ENCODE measurements around the gene FUT2.

The FUT2 gene

GRCh38 chr19:48670699-48671445 lies 24.9 kb upstream of the FUT2 start:
- peak in 1 of 3 donors; percentile 21 for DNase-seq
- no peaks in the 10 kb centered on the region for H3K9me3 ChIP-seq (ENCODE audit: control extremely low read depth in 1 of 5, control insufficient read depth in 4 of 5, insufficient read depth in 2 of 5, low read depth in 1 of 5, low read length in 4 of 5)
- H3K36me3 ChIP-seq (ENCODE audit: control insufficient read depth in 4 of 4, insufficient read depth in 4 of 4, low read length in 3 of 4): no peaks in the 10 kb centered on the region
- H3K4me1 ChIP-seq (ENCODE audit: control extremely low read depth in 1 of 4, control insufficient read depth in 4 of 4, insufficient read depth in 4 of 4, low read length in 3 of 4): peaks cover 0 to 6% (median 0%) of the 10 kb centered on the region in 4 experiments
- CTCF ChIA-PET: interaction anchor here (1.0 kb wide), 1 partner anchor 25 kb away, joined by 4 read pairs; the partner anchor contains the start of gene CA11
- POLR2A ChIA-PET: interaction anchor here (0.6 kb wide), 1 partner anchor 153 kb away, joined by 3 read pairs; no protein-coding TSS in a partner anchor
- no peak overlapping the region for H3K4me3 ChIP-seq (ENCODE audit: control insufficient read depth in 1 of 7, extremely low read depth in 1 of 7, insufficient read depth in 4 of 7, low read depth in 2 of 7, low read length in 6 of 7)
- H3K27ac ChIP-seq (ENCODE audit: insufficient read depth in 1 of 2, low read depth in 1 of 2, low read length in 2 of 2, poor library complexity in 1 of 2, severe bottlenecking in 2 of 2): no peak overlapping the region
- WGBS (ENCODE audit: insufficient coverage): 96% methylated on average over 16 of the region's 21 CpGs
- H3K27me3 ChIP-seq (replicated peaks in 2 of 5; ENCODE audit: control insufficient read depth in 4 of 5, insufficient read depth in 5 of 5, low read length in 4 of 5): peaks cover 0 to 2% (median 0%) of the 10 kb centered on the region in 5 experiments

GRCh38 chr19:48671446-48671995 lies 24.2 kb upstream of the FUT2 start:
- peaks cover 0 to 2% (median 0%) of the 10 kb centered on the region in 5 experiments for H3K27me3 ChIP-seq (replicated peaks in 2 of 5; ENCODE audit: control insufficient read depth in 4 of 5, insufficient read depth in 5 of 5, low read length in 4 of 5)
- H3K4me3 ChIP-seq (ENCODE audit: control insufficient read depth in 1 of 7, extremely low read depth in 1 of 7, insufficient read depth in 4 of 7, low read depth in 2 of 7, low read length in 6 of 7): no peak overlapping the region
- H3K36me3 ChIP-seq (ENCODE audit: control insufficient read depth in 4 of 4, insufficient read depth in 4 of 4, low read length in 3 of 4): no peaks in the 10 kb centered on the region
- H3K9me3 ChIP-seq (ENCODE audit: control extremely low read depth in 1 of 5, control insufficient read depth in 4 of 5, insufficient read depth in 2 of 5, low read depth in 1 of 5, low read length in 4 of 5): no peaks in the 10 kb centered on the region
- no peak overlapping the region for H3K27ac ChIP-seq (ENCODE audit: insufficient read depth in 1 of 2, low read depth in 1 of 2, low read length in 2 of 2, poor library complexity in 1 of 2, severe bottlenecking in 2 of 2)
- WGBS (ENCODE audit: insufficient coverage): 100% methylated on average over 4 of the region's 10 CpGs
- POLR2A ChIA-PET: interaction anchor here (0.6 kb wide), 1 partner anchor 152 kb away, joined by 3 read pairs; no protein-coding TSS in a partner anchor
- CTCF ChIA-PET: interaction anchor here (1.0 kb wide), 1 partner anchor 26 kb away, joined by 4 read pairs; the partner anchor contains the start of gene CA11
- no peak for DNase-seq
- H3K4me1 ChIP-seq (ENCODE audit: control extremely low read depth in 1 of 4, control insufficient read depth in 4 of 4, insufficient read depth in 4 of 4, low read length in 3 of 4): peaks cover 0 to 6% (median 0%) of the 10 kb centered on the region in 4 experiments

GRCh38 chr19:48672994-48673393 lies 22.8 kb upstream of the FUT2 start, which contains the start of gene NTN5:
NTN5 (minus strand) TSS chr19:48673017; CDS start chr19:48670986, 2,031 bp downstream.
- POLR2A ChIA-PET: no interaction called here

GRCh38 chr19:48673436-48674100 lies 22.2 kb upstream of the FUT2 start:
- Histone ChIP-seq H3K27ac (ENCODE audit: insufficient read depth in 1 of 2, low read depth in 1 of 2, low read length in 2 of 2, poor library complexity in 1 of 2, severe bottlenecking in 2 of 2) (no peak overlapping the region), H3K4me1 (ENCODE audit: control extremely low read depth in 1 of 4, control insufficient read depth in 4 of 4, insufficient read depth in 4 of 4, low read length in 3 of 4) (peaks cover 0 to 6% (median 0%) of the 10 kb centered on the region in 4 experiments), H3K27me3 (replicated peaks in 2 of 5; ENCODE audit: control insufficient read depth in 4 of 5, insufficient read depth in 5 of 5, low read length in 4 of 5) (peaks cover 0 to under 1% (median 0%) of the 10 kb centered on the region in 5 experiments), H3K9me3 (ENCODE audit: control extremely low read depth in 1 of 5, control insufficient read depth in 4 of 5, insufficient read depth in 2 of 5, low read depth in 1 of 5, low read length in 4 of 5) (no peaks in the 10 kb centered on the region), H3K4me3 (ENCODE audit: control insufficient read depth in 1 of 7, extremely low read depth in 1 of 7, insufficient read depth in 4 of 7, low read depth in 2 of 7, low read length in 6 of 7) (no peak overlapping the region), H3K36me3 (ENCODE audit: control insufficient read depth in 4 of 4, insufficient read depth in 4 of 4, low read length in 3 of 4) (no peaks in the 10 kb centered on the region)
- POLR2A ChIA-PET: no interaction called here
- CTCF ChIA-PET: interaction anchor here (0.9 to 4.5 kb wide), 12 partner anchors 13 to 168 kb away, joined by 3 to 40 read pairs (median 7); partner anchors contain the start of gene CA11
- DNase-seq: no peak
- WGBS (ENCODE audit: insufficient coverage): 82% methylated on average over 24 of the region's 25 CpGs

More at GRCh38 chr19:48672994-48673393, 22.8 kb upstream of the FUT2 start, which contains the start of gene NTN5:
- no peak within 1 kb of the TSS for H3K4me3 ChIP-seq (ENCODE audit: control insufficient read depth in 1 of 7, extremely low read depth in 1 of 7, insufficient read depth in 4 of 7, low read depth in 2 of 7, low read length in 6 of 7)
- H3K36me3 ChIP-seq (ENCODE audit: control insufficient read depth in 4 of 4, insufficient read depth in 4 of 4, low read length in 3 of 4): no peaks in the 10 kb centered on the region
- no peak for DNase-seq
- peaks cover 0 to 2% (median 0%) of the 10 kb centered on the region in 5 experiments for H3K27me3 ChIP-seq (replicated peaks in 2 of 5; ENCODE audit: control insufficient read depth in 4 of 5, insufficient read depth in 5 of 5, low read length in 4 of 5)
- CTCF ChIA-PET: interaction anchor here (0.9 to 3.3 kb wide), 3 partner anchors 40 to 169 kb away, joined by 3 to 16 read pairs (median 4); no protein-coding TSS in a partner anchor
- 75% methylated on average over 18 of the region's 25 CpGs for WGBS (ENCODE audit: insufficient coverage)
- H3K4me1 ChIP-seq (ENCODE audit: control extremely low read depth in 1 of 4, control insufficient read depth in 4 of 4, insufficient read depth in 4 of 4, low read length in 3 of 4): peaks cover 0 to 6% (median 0%) of the 10 kb centered on the region in 4 experiments
- H3K27ac ChIP-seq (ENCODE audit: insufficient read depth in 1 of 2, low read depth in 1 of 2, low read length in 2 of 2, poor library complexity in 1 of 2, severe bottlenecking in 2 of 2): no peak within 1 kb of the TSS
- no peaks in the 10 kb centered on the region for H3K9me3 ChIP-seq (ENCODE audit: control extremely low read depth in 1 of 5, control insufficient read depth in 4 of 5, insufficient read depth in 2 of 5, low read depth in 1 of 5, low read length in 4 of 5)

GRCh38 chr19:48674216-48674809 lies 21.5 kb upstream of the FUT2 start:
- H3K27me3 ChIP-seq (replicated peaks in 2 of 5; ENCODE audit: control insufficient read depth in 4 of 5, insufficient read depth in 5 of 5, low read length in 4 of 5): no peaks in the 10 kb centered on the region
- no peak for DNase-seq
- H3K27ac ChIP-seq (ENCODE audit: insufficient read depth in 1 of 2, low read depth in 1 of 2, low read length in 2 of 2, poor library complexity in 1 of 2, severe bottlenecking in 2 of 2): no peak overlapping the region
- peaks cover 0 to 6% (median 0%) of the 10 kb centered on the region in 4 experiments for H3K4me1 ChIP-seq (ENCODE audit: control extremely low read depth in 1 of 4, control insufficient read depth in 4 of 4, insufficient read depth in 4 of 4, low read length in 3 of 4)
- H3K9me3 ChIP-seq (ENCODE audit: control extremely low read depth in 1 of 5, control insufficient read depth in 4 of 5, insufficient read depth in 2 of 5, low read depth in 1 of 5, low read length in 4 of 5): no peaks in the 10 kb centered on the region
- H3K4me3 ChIP-seq (ENCODE audit: control insufficient read depth in 1 of 7, extremely low read depth in 1 of 7, insufficient read depth in 4 of 7, low read depth in 2 of 7, low read length in 6 of 7): no peak overlapping the region
- H3K36me3 ChIP-seq (ENCODE audit: control insufficient read depth in 4 of 4, insufficient read depth in 4 of 4, low read length in 3 of 4): no peaks in the 10 kb centered on the region
- CTCF ChIA-PET: interaction anchor here (0.8 to 4.5 kb wide), 22 partner anchors 10 to 168 kb away, joined by 3 to 40 read pairs (median 5); partner anchors contain the start of gene CA11
- WGBS (ENCODE audit: insufficient coverage): 91% methylated on average over 12 of the region's 19 CpGs
- POLR2A ChIA-PET: no interaction called here

- Histone ChIP-seq H3K4me3 (ENCODE audit: control insufficient read depth in 1 of 7, extremely low read depth in 1 of 7, insufficient read depth in 4 of 7, low read depth in 2 of 7, low read length in 6 of 7) (no peak overlapping the region), H3K9me3 (ENCODE audit: control extremely low read depth in 1 of 5, control insufficient read depth in 4 of 5, insufficient read depth in 2 of 5, low read depth in 1 of 5, low read length in 4 of 5) (no peaks in the 10 kb centered on the region), H3K4me1 (ENCODE audit: control extremely low read depth in 1 of 4, control insufficient read depth in 4 of 4, insufficient read depth in 4 of 4, low read length in 3 of 4) (peaks cover 0 to 6% (median 0%) of the 10 kb centered on the region in 4 experiments), H3K27ac (ENCODE audit: insufficient read depth in 1 of 2, low read depth in 1 of 2, low read length in 2 of 2, poor library complexity in 1 of 2, severe bottlenecking in 2 of 2) (no peak overlapping the region), H3K36me3 (ENCODE audit: control insufficient read depth in 4 of 4, insufficient read depth in 4 of 4, low read length in 3 of 4) (no peaks in the 10 kb centered on the region), H3K27me3 (replicated peaks in 2 of 5; ENCODE audit: control insufficient read depth in 4 of 5, insufficient read depth in 5 of 5, low read length in 4 of 5) (no peaks in the 10 kb centered on the region)
- 43% methylated on average over 27 of the region's 28 CpGs for WGBS (ENCODE audit: insufficient coverage)
- ChIA-PET POLR2A (no interaction called here), CTCF (interaction anchor here (0.8 to 4.5 kb wide), 29 partner anchors 9 to 167 kb away, joined by 3 to 40 read pairs (median 5); partner anchors contain the start of genes CA11 and FUT2)
- DNase-seq: peak; percentile 72 to 87 (median 81)
Observed at GRCh38 chr19:48674921-48675824, 20.6 kb upstream of the FUT2 start.

Data from common myeloid progenitor, CD34-positive (primary cell).